H1 (cell line): Measurements from ENCODE around the gene EYA4. TPM values are rescaled to one million over a fixed set of nuclear protein-coding genes. Genes with fewer than 3 reads are reported as not detected.

ENCODE experiments used
- POLR2A ChIP-seq, 2 experiments: IDR thresholded peaks; 1 replicate in 1 of 2; 2 replicates in 1 of 2; pipeline ENCODE4 v1.6.1; 2011; ENCODE audit warnings: low read depth in 2 of 2, low read length in 2 of 2, mild to moderate bottlenecking in 2 of 2; ENCODE audit errors: control extremely low read depth in 1 of 2
- SUZ12 ChIP-seq: fragments of 200-600 bp; sonication (generic); IDR thresholded peaks from 2 replicates; pipeline ENCODE4 v1.6.1; 2012; ENCODE audit warnings: mild to moderate bottlenecking, inconsistent platforms, low read length, moderate library complexity, mixed read lengths
- polyA plus RNA-seq, 7 experiments: library from polyadenylated mRNA; depleted of rRNA in 3 of 7; stranded (reverse) in 5 of 7; unstranded in 2 of 7; fragments of >200 nt in 5 of 7; fragments of 200-250 nt in 2 of 7; gene quantifications; 1 replicate in 5 of 7; 2 replicates in 1 of 7; 4 replicates in 1 of 7; pipeline versions ENCODE4 v1.2.1 to v1.2.3, GENCODE V29; 2011 to 2013; ENCODE audit warnings: missing spikeins in 2 of 7, mixed read lengths in 2 of 7
- total RNA-seq: library from RNA; stranded (reverse); fragmentation: NEBNext Ultra II Directional; extraction: Animal tissue kit (Norgen Biotek cat#: 25700); gene quantifications from 2 replicates; pipeline ENCODE4 v1.2.1, GENCODE V29; 2021

The EYA4 gene
- total and polyA plus RNA-seq, 2 of the 8 experiments (the other 6 are each of a cell fraction or from before 2014, with no cell fraction given), result 0.06 to 0.17 TPM

GRCh38 chr6:133376743-133377142 is 135.6 kb downstream of the EYA4 start (continued):
- TF ChIP-seq POLR2A (IDR thresholded peaks at IDR 0.05; ENCODE audit: control extremely low read depth in 1 of 2, low read depth in 2 of 2, low read length in 2 of 2) (no peak), SUZ12 (no peak)
